Vagina (tissue), 2 donors: ENCODE results near the gene NUDT1. TPM values are rescaled to one million over a fixed set of nuclear protein-coding genes. Genes with fewer than 3 reads are reported as not detected.

Experiments used
- DNase-seq, 2 donors: peaks; one replicate each; pipeline ENCODE4 v3.0.0-alpha.2; 2017; ENCODE audit errors: extremely low spot score in 2 of 2
- H3K27ac ChIP-seq: fragments of 200-600 bp; sonication (generic); one replicate; pipeline ENCODE4 v1.5.1; 2019
- H3K27me3 ChIP-seq: fragments of 200-600 bp; sonication (generic); one replicate; pipeline ENCODE4 v1.5.1; 2019
- H3K36me3 ChIP-seq, 2 donors: fragments of 200-600 bp; sonication (generic); one replicate each; pipeline ENCODE4 v1.5.1; 2017 to 2019
- H3K4me1 ChIP-seq: fragments of 200-600 bp; sonication (generic); one replicate; pipeline ENCODE4 v1.5.1; 2019
- H3K4me3 ChIP-seq, 2 donors: fragments of 200-600 bp; sonication (generic); 1 replicate in 1 of 2; 2 replicates in 1 of 2; pipeline ENCODE4 v1.5.1; 2016 to 2019
- H3K9me3 ChIP-seq: fragments of 200-600 bp; sonication (generic); one replicate; pipeline ENCODE4 v1.5.1; 2019
- POLR2A ChIP-seq, 2 donors: fragments of 450-650 bp; IDR thresholded peaks; one replicate each; pipeline ENCODE4 v1.6.1; 2017; ENCODE audit warnings: antibody characterized with exemption in 2 of 2, mild to moderate bottlenecking in 2 of 2, moderate library complexity in 2 of 2
- POLR2AphosphoS5 ChIP-seq, 2 donors: sonication (generic); formaldehyde crosslinking; IDR thresholded peaks; one replicate each; pipeline ENCODE4 v1.9.0; 2017; ENCODE audit warnings: antibody characterized with exemption in 2 of 2, mild to moderate bottlenecking in 2 of 2, low read depth in 1 of 2; ENCODE audit not compliant: insufficient read depth in 1 of 2
- intact Hi-C: fragments of 100-400 bp; cut with DNase I; formaldehyde crosslinking; loops from one replicate; pipeline ENCODE4 v1.15.1; 2023
- total RNA-seq: library from RNA; depleted of rRNA; stranded (reverse); fragments of >200 nt; gene quantifications from one replicate; pipeline ENCODE4 v1.2.3, GENCODE V29; 2016
- TF ChIP-seq, protein P1 (sequence below), 3 experiments: fragments of 450-650 bp in 2 of 3; fragments of 200-600 bp in 1 of 3; sonication (generic) in 1 of 3; IDR thresholded peaks; one replicate each; pipeline ENCODE4 v1.5.1; 2017 to 2019; ENCODE audit warnings: antibody characterized with exemption in 3 of 3, mild to moderate bottlenecking in 2 of 3, moderate library complexity in 2 of 3

The NUDT1 gene
- total RNA-seq, 1 donor from 2014 or later: 19.4 TPM

DNA sequence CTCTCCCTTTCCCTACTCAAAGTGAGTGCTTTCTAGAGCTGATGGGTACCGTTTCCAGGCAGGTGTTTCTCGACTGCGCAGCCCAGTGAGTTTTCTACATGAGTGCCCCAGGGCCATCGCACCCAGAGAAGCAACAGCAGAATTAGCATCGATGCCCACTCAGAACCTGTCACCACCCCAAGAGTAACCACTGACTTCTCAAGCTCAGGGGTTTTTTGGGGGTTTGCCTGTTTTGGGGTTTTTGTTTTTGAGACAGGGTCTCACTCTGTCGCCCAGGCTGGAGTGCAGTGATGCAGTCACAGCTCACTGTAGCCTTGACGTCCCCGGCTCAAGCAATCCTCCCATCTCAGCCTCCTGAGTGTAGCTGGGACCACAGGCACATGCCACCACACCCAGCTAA, 46.5 kb downstream of the NUDT1 start:
- no peak for DNase-seq
- TF ChIP-seq, protein P1, sequence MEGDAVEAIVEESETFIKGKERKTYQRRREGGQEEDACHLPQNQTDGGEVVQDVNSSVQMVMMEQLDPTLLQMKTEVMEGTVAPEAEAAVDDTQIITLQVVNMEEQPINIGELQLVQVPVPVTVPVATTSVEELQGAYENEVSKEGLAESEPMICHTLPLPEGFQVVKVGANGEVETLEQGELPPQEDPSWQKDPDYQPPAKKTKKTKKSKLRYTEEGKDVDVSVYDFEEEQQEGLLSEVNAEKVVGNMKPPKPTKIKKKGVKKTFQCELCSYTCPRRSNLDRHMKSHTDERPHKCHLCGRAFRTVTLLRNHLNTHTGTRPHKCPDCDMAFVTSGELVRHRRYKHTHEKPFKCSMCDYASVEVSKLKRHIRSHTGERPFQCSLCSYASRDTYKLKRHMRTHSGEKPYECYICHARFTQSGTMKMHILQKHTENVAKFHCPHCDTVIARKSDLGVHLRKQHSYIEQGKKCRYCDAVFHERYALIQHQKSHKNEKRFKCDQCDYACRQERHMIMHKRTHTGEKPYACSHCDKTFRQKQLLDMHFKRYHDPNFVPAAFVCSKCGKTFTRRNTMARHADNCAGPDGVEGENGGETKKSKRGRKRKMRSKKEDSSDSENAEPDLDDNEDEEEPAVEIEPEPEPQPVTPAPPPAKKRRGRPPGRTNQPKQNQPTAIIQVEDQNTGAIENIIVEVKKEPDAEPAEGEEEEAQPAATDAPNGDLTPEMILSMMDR (IDR thresholded peaks at IDR 0.05): no peak
- TF ChIP-seq POLR2A (IDR thresholded peaks at IDR 0.05) (no peak), POLR2AphosphoS5 (IDR thresholded peaks at IDR 0.05; ENCODE audit: insufficient read depth in 1 of 2, low read depth in 1 of 2) (no peak)
- intact Hi-C loops: no loop called here
- H3K4me3 ChIP-seq: no peak overlapping the region
- H3K9me3 ChIP-seq: no peaks in the 10 kb centered on the region
- H3K4me1 ChIP-seq: no peaks in the 10 kb centered on the region
- no peak overlapping the region for H3K27ac ChIP-seq
- no peaks in the 10 kb centered on the region for H3K27me3 ChIP-seq
- H3K36me3 ChIP-seq: no peaks in the 10 kb centered on the region

DNA sequence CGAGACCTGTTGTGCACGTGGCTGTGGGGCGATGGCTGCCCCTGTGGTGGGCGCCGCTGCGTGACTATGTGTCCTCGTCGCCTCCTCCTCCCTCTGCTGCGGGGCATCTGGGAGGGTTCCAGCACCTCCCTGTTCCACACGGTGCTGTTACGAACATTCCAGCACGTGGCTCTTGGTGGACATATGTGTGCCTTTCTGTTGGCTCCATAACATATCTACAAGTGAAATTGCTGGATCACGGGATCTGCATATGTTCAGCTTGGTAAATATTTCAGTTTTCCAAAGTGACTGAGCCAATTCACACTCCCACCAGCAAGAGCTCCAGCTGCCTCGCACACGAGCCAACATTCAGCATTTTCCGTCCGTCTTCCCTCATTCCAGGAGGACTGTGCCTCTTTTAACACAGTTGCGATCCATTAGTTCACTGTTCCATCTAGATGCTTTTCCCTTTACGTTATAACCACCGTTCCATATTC, 47.1 kb downstream of the NUDT1 start:
- Histone ChIP-seq H3K9me3 (no peaks in the 10 kb centered on the region), H3K4me3 (no peak overlapping the region), H3K4me1 (no peaks in the 10 kb centered on the region), H3K27ac (no peak overlapping the region), H3K27me3 (no peaks in the 10 kb centered on the region), H3K36me3 (no peaks in the 10 kb centered on the region)
- no peak for DNase-seq
- TF ChIP-seq POLR2AphosphoS5 (IDR thresholded peaks at IDR 0.05; ENCODE audit: insufficient read depth in 1 of 2, low read depth in 1 of 2) (no peak), POLR2A (IDR thresholded peaks at IDR 0.05) (no peak)
- TF ChIP-seq, protein P1 (IDR thresholded peaks at IDR 0.05): no peak
- intact Hi-C loops: no loop called here

DNA sequence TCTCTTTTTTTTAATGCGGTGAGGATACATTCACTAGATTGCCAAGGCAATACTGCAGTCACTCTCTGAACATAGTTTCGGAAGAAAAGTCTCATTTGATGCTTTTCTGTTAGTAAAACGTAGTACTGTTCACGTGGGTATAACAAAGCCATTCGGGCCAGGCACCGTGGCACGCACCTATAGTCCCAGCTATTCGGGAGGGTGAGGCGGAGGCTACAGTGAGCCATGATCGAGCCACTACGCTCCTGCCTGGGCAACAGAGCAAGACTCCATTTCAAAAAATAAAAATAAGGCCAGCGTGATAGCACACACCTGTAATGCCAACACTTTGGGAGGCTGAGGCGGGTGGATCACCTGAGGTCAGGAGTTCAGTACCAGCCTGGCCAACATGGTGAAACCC, 47.6 kb downstream of the NUDT1 start:
- no peak overlapping the region for H3K27ac ChIP-seq
- TF ChIP-seq, protein P1 (IDR thresholded peaks at IDR 0.05): no peak
- TF ChIP-seq POLR2AphosphoS5 (IDR thresholded peaks at IDR 0.05; ENCODE audit: insufficient read depth in 1 of 2, low read depth in 1 of 2) (no peak), POLR2A (IDR thresholded peaks at IDR 0.05) (no peak)
- H3K36me3 ChIP-seq: no peaks in the 10 kb centered on the region
- no peaks in the 10 kb centered on the region for H3K9me3 ChIP-seq
- no peaks in the 10 kb centered on the region for H3K4me1 ChIP-seq
- no peak for DNase-seq
- intact Hi-C loops: no loop called here
- H3K27me3 ChIP-seq: no peaks in the 10 kb centered on the region
- no peak overlapping the region for H3K4me3 ChIP-seq

DNA sequence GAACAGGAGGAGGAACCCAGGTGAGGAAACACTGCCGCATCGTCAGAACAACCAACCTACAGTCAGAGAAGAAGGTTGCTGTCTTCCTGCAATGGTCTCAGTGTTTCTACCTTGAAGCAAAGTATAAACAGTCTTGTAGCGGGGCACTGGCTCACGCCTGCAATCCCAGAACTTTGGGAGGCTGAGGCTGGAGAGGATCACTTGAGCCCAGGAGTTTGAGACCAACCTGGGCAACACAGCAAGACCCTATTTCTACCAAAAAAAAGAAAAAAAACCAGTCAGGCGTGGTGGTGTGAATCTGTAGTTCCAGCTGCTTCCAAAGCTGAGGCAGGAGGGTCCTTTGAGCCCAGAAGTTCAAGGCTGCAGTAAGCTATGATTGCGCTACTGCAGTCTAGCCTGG, 48.9 kb downstream of the NUDT1 start:
- intact Hi-C loops: no loop called here
- no peaks in the 10 kb centered on the region for H3K27me3 ChIP-seq
- no peak for TF ChIP-seq POLR2AphosphoS5 (IDR thresholded peaks at IDR 0.05; ENCODE audit: insufficient read depth in 1 of 2, low read depth in 1 of 2)
- TF ChIP-seq POLR2A (IDR thresholded peaks at IDR 0.05): no peak
- TF ChIP-seq, protein P1 (IDR thresholded peaks at IDR 0.05): no peak
- no peaks in the 10 kb centered on the region for H3K9me3 ChIP-seq
- H3K4me1 ChIP-seq: no peaks in the 10 kb centered on the region
- no peaks in the 10 kb centered on the region for H3K36me3 ChIP-seq
- no peak overlapping the region for H3K27ac ChIP-seq
- no peak for DNase-seq
- no peak overlapping the region for H3K4me3 ChIP-seq

DNA sequence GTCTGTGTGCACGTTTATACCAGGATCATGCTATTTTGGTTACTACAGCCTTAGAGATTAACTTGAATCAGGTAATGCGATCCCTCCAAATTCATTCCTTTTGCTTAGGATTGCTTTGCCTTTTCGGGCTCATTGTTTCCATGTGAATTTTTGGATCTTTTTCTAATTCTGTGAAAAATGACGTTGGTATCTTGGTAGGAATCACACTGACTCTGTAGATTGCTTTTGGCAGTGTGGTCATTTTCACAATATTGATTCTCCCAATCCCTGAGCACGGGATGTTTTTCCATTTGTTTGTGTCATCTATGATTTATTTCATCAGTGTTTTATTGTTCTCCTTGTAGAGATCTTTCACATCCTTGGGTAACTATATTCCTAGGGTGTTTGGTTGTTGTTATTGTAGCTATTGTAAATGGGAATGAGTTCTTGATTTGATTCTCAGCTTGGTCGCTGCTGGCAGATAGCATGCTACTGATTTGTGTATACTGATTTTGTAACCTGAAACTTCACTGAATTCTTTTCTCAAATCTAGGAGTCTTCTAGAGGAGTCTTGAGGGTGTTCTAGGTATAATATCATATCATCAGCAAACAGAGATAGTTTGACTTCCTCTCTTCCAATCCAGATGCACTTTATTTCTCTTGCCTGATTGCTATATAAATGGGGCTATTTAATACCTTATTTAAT, 54.1 kb downstream of the NUDT1 start:
- Histone ChIP-seq H3K9me3 (no peaks in the 10 kb centered on the region), H3K4me3 (no peak overlapping the region), H3K27me3 (no peaks in the 10 kb centered on the region), H3K36me3 (no peaks in the 10 kb centered on the region), H3K4me1 (no peaks in the 10 kb centered on the region), H3K27ac (no peak overlapping the region)
- DNase-seq: no peak
- TF ChIP-seq, protein P1 (IDR thresholded peaks at IDR 0.05): no peak
- TF ChIP-seq POLR2AphosphoS5 (IDR thresholded peaks at IDR 0.05; ENCODE audit: insufficient read depth in 1 of 2, low read depth in 1 of 2) (no peak), POLR2A (IDR thresholded peaks at IDR 0.05) (no peak)
- intact Hi-C loops: no loop called here
